Upper lobe of left lung (tissue), 6 donors: Measurements from ENCODE around the gene RGS9. TPM values are rescaled to one million over a fixed set of nuclear protein-coding genes. Genes with fewer than 3 reads are reported as not detected.

Experiments used
- small RNA-seq, 4 donors: library from RNA; depleted of rRNA; stranded (forward); fragments of <200 nt; gene quantifications; one replicate each; pipeline ENCODE3, GENCODE V24; 2016
- total RNA-seq, 6 donors: library from RNA; depleted of rRNA in 4 of 6; stranded (reverse); fragments of >200 nt in 4 of 6; gene quantifications; one replicate each; pipeline versions ENCODE4 v1.1.0 to v1.2.1, GENCODE V29; 2016 to 2021
- donor health status: DM: no; HTN: no; CAD: no; lungs with moderate emphysema.
- donor health status: DM: no; HTN: yes; CAD: no; lungs with severe emphysema.

RGS9 gene
- total RNA-seq, 6 donors from 2014 or later = 3.9 to 16.2 (median 8.1) TPM

Small RNAs within 50 kb of the gene (small RNA-seq; reads per million reads assigned to genes)
- 0 reads per million in 4 donors for gene AC060771.1

Other genes starting within 250 kb of the RGS9 start
- 10 to 100 TPM in 5 of 6 donors, 1 to 10 TPM in 1; 4.0 to 13.6 (median 10.4) TPM for gene LRRC37A3, start 217.9 kb upstream of the RGS9 start, total RNA-seq
- 10 to 100 TPM; 33.7 to 56.4 (median 46.2) TPM for gene GNA13, start 80.6 kb upstream of the RGS9 start, total RNA-seq